NCI-H2171 (cell line): ENCODE data around the gene ZBTB32.
"Not testable (repeated sequence)": the region's sequence is repeated elsewhere in the genome, so short reads cannot be mapped to it uniquely, and the experiment has no call there.

Experiments
- DNase-seq: peaks from one replicate; lab custom pipeline; 2025; lab: John Stamatoyannopoulos, UW

Gene ZBTB32

DNA sequence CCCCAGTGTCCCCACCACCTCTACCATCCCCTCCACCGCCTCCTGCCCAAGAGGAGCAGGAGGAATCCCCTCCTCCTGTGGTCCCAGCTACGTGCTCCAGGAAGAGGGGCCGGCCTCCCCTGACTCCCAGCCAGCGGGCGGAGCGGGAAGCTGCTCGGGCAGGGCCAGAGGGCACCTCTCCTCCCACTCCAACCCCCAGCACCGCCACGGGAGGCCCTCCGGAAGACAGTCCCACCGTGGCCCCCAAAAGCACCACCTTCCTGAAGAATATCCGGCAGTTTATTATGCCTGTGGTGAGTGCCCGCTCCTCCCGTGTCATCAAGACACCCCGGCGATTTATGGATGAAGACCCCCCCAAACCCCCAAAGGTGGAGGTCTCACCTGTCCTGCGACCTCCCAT lies 16.3 kb downstream of the ZBTB32 start:
- DNase-seq: no peak

- DNase-seq: no peak
These were observed 17.0 kb downstream of the ZBTB32 start for GRCh38 chr19:35721374-35721773.

DNA sequence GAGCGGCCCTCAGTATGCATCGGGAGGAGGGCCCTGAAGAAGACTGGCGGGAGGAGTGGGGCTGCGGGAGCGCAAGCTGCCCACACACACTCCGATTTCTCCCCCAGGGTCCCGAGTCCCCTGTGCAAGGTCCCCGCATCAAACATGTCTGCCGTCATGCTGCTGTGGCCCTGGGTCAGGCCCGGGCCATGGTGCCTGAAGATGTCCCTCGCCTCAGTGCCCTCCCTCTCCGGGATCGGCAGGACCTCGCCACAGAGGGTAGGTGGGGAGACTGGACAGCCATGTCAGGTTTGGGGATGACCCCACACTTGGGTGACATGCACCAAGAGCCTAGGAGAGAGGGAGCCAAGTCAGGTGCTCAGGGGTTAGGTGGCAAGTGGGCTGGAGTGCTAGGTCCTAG lies 18.1 kb downstream of the ZBTB32 start:
- no peak for DNase-seq

- no peak for DNase-seq
These were observed 18.5 kb downstream of the ZBTB32 start for GRCh38 chr19:35722897-35723296.

GRCh38 chr19:35723671-35724070 lies 19.3 kb downstream of the ZBTB32 start:
- DNase-seq: no peak

DNA sequence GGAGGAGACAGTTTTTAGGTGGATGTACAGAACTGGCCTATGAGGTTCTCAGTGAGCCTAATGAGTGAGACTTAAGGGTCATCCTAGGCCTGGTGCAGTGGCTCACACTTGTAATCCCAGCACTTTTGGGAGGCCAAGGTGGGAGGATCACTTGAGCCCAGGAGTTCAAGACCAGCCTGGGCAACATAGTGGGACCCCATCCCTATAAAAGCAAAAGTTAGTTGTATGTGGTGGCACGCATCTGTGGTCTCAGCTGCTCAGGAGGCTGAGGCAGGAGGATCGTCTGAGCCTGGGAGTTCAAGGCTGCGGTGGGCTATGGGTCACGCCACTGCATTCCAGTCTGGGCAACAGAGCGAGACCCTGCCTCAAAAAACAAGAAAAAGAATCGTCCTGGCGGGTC lies 19.8 kb downstream of the ZBTB32 start:
- DNase-seq: not testable (repeated sequence)

DNA sequence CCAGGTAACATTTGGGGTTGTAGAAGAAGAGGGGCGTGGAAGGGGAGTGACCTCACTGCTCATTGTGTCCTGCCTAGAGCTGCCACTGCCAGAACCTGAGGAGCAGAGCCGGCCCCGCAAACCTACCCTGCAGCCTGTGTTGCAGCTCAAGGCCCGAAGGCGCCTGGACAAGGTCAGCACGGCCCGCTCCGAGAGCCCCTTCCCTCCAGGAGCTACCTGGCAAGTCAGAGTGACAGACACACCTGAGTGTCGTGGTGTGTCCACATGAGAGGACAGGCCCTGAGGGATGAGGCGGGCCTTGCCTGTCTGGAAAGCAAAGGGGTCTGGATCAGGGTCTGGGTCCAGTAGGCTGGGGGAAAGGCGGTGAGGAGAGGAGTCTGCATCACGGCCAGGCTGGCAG lies 20.2 kb downstream of the ZBTB32 start:
- DNase-seq: no peak

DNA sequence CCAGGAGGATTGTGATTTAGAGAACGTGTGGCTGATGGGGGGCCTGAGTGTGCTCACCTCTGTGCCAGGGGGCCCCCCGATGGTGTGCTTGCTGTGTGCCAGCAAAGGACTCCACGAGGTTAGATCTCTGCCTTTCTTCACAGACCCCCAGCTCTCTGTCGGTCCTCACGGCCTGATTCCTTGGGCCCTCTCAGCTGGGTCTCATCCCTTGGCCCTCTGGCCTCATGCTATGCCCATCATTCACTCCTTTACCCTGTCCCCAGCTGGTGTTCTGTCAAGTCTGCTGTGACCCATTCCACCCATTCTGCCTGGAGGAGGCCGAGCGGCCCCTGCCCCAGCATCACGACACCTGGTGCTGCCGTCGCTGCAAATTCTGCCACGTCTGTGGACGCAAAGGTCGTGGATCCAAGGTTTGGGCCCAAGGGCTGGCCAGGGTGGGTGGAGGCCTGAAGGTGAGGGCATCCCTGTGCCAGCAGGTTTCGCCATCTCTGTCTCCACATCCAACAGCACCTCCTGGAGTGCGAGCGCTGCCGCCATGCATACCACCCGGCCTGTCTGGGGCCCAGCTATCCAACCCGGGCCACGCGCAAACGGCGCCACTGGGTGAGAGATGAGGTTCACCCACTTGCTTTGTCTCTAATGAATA lies 21.0 kb downstream of the ZBTB32 start:
- DNase-seq: no peak

GRCh38 chr19:35727053-35727955 lies 22.9 kb downstream of the ZBTB32 start:
- DNase-seq: no peak

- no peak for DNase-seq
These were observed 23.8 kb downstream of the ZBTB32 start for GRCh38 chr19:35727956-35728706.

DNA sequence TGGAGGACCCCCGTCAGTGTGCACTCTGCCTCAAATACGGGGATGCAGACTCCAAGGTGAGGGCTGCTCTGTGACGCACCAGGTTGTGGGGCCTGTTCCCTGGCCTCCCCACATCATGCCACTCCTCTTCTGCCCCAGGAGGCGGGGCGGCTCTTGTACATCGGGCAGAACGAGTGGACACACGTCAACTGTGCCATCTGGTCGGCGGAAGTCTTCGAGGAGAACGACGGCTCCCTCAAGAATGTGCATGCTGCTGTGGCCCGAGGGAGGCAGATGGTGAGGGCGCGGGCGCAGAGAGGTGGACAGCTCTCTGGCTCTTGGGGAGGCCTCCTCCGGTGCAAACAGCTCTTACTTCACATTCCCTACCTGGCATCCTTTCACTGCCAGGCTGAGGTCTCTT lies 24.7 kb downstream of the ZBTB32 start:
- no peak for DNase-seq

DNA sequence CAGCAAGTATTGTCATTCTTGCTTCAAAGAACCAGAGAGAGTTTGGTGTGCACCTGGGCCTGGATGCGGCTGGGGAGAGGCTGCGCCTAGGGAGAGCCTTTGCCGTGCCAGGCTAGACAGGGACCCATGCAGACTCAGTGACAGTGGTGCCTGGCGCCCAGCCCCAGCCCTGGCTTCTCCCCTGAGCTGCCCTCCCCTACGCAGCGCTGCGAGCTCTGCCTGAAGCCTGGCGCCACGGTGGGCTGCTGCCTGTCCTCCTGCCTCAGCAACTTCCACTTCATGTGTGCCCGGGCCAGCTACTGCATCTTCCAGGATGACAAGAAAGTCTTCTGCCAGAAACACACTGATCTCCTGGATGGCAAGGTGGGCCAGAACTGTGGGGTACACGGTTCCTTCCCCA lies 25.4 kb downstream of the ZBTB32 start:
- no peak for DNase-seq

GRCh38 chr19:35730326-35730725 lies 26.0 kb downstream of the ZBTB32 start:
- no peak for DNase-seq

- no peak for DNase-seq
These were observed 27.0 kb downstream of the ZBTB32 start for GRCh38 chr19:35731353-35731752.

- no peak for DNase-seq
These were observed 27.5 kb downstream of the ZBTB32 start for GRCh38 chr19:35731779-35732405.

GRCh38 chr19:35732540-35733179 lies 28.3 kb downstream of the ZBTB32 start:
- DNase-seq: no peak

GRCh38 chr19:35733180-35734125 lies 29.1 kb downstream of the ZBTB32 start:
- DNase-seq: no peak

DNA sequence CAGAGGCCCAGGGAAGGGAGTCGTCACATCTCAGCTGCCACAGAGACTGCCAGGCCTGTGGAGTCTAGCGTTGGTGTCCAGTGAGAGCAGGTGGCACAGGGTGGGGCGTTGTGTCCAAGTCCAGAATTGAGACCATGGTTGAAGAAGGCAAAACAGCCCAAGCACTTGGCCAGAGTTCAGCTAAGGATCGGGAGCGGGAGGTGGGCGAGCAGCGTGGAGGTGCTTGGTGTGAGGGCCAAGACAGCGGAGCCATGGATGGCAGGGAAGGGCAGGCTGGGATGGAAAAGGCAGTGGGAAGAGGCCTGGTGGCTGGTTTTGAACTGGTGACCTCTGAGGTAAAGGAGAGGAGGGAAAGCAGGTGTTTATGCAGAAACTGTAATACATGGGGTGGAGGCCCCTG lies 29.9 kb downstream of the ZBTB32 start:
- DNase-seq: no peak

GRCh38 chr19:35734889-35735288 lies 30.5 kb downstream of the ZBTB32 start:
- no peak for DNase-seq
